ENCODE data around the gene PHACTR4. TPM values are rescaled to one million over a fixed set of nuclear protein-coding genes. Genes with fewer than 3 reads are reported as not detected.

Gene PHACTR4
- total and polyA plus RNA-seq, 11 donors: 13.6 to 30.5 (median 19.0) TPM

- Histone ChIP-seq H3K4me1 (peaks cover 6 to 50% (median 34%) of the 10 kb centered on the region in 12 donors), H3K9me3 (no peaks in the 10 kb centered on the region), H3K27me3 (no peaks in the 10 kb centered on the region), H3K27ac (peak overlapping the region in 11 of 12 donors; percentile 77 to 94 (median 86)), H3K36me3 (peaks cover 0 to 46% (median 40%) of the 10 kb centered on the region in 9 donors), H3K4me3 (peak overlapping the region; percentile 66 to 86 (median 78))
- TF ChIP-seq, protein P1, sequence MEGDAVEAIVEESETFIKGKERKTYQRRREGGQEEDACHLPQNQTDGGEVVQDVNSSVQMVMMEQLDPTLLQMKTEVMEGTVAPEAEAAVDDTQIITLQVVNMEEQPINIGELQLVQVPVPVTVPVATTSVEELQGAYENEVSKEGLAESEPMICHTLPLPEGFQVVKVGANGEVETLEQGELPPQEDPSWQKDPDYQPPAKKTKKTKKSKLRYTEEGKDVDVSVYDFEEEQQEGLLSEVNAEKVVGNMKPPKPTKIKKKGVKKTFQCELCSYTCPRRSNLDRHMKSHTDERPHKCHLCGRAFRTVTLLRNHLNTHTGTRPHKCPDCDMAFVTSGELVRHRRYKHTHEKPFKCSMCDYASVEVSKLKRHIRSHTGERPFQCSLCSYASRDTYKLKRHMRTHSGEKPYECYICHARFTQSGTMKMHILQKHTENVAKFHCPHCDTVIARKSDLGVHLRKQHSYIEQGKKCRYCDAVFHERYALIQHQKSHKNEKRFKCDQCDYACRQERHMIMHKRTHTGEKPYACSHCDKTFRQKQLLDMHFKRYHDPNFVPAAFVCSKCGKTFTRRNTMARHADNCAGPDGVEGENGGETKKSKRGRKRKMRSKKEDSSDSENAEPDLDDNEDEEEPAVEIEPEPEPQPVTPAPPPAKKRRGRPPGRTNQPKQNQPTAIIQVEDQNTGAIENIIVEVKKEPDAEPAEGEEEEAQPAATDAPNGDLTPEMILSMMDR (IDR thresholded peaks at IDR 0.05): no peak
- TF ChIP-seq POLR2A (IDR thresholded peaks at IDR 0.05): no peak
- DNase-seq: no peak
- intact Hi-C loops (cut with DNase I): loop anchor here in 2 of 10 donors (5.0 to 10.0 kb wide), 2 partner anchors 72 to 260 kb away; no protein-coding TSS in a partner anchor
- ATAC-seq: no peak
- 4 to 9% (median 7%) methylated on average over 14 of the region's 14 CpGs for WGBS, 4 donors
These were observed 137.3 kb downstream of the PHACTR4 start for GRCh38 chr1:28506907-28507246.

- peak overlapping the region in 9 of 12 donors; percentile 81 to 94 (median 87) for H3K27ac ChIP-seq
- TF ChIP-seq, protein P1 (IDR thresholded peaks at IDR 0.05): no peak
- no peak for TF ChIP-seq POLR2A (IDR thresholded peaks at IDR 0.05)
- H3K27me3 ChIP-seq: no peaks in the 10 kb centered on the region
- peaks cover 0 to 50% (median 44%) of the 10 kb centered on the region in 9 donors for H3K36me3 ChIP-seq
- intact Hi-C loops (cut with DNase I): loop anchor here in 2 of 10 donors (5.0 to 10.0 kb wide), 2 partner anchors 72 to 260 kb away; no protein-coding TSS in a partner anchor
- peak overlapping the region; percentile 66 to 86 (median 78) for H3K4me3 ChIP-seq
- ATAC-seq (no peak), DNase-seq (no peak)
- no peaks in the 10 kb centered on the region for H3K9me3 ChIP-seq
- WGBS, 4 donors: 9 to 11% (median 10%) methylated on average over 11 of the region's 11 CpGs
- H3K4me1 ChIP-seq: peaks cover 6 to 53% (median 34%) of the 10 kb centered on the region in 12 donors
These were observed 137.7 kb downstream of the PHACTR4 start for GRCh38 chr1:28507247-28507645.

GRCh38 chr1:28507646-28508434 is 138.3 kb downstream of the PHACTR4 start:
- ATAC-seq: no peak
- no peak for DNase-seq
- WGBS, 4 donors: 44 to 61% (median 52%) methylated on average over 10 of the region's 10 CpGs
- peak overlapping the region in 7 of 12 donors; percentile 81 to 94 (median 87) for H3K27ac ChIP-seq
- no peaks in the 10 kb centered on the region for H3K9me3 ChIP-seq
- H3K4me3 ChIP-seq: peak overlapping the region in 11 of 12 donors; percentile 66 to 86 (median 77)
- intact Hi-C loops (cut with DNase I): loop anchor here in 2 of 10 donors (5.0 to 10.0 kb wide), 2 partner anchors 73 to 261 kb away; no protein-coding TSS in a partner anchor
- H3K36me3 ChIP-seq: peaks cover 0 to 56% (median 50%) of the 10 kb centered on the region in 9 donors
- TF ChIP-seq POLR2A (IDR thresholded peaks at IDR 0.05): no peak
- H3K4me1 ChIP-seq: peaks cover 6 to 56% (median 34%) of the 10 kb centered on the region in 12 donors
- H3K27me3 ChIP-seq: no peaks in the 10 kb centered on the region

GRCh38 chr1:28508435-28508754 is 138.9 kb downstream of the PHACTR4 start:
- H3K4me1 ChIP-seq: peaks cover 6 to 56% (median 34%) of the 10 kb centered on the region in 12 donors
- H3K27ac ChIP-seq: peak overlapping the region in 2 of 12 donors; percentile 86 to 94
- TF ChIP-seq, protein P1 (IDR thresholded peaks at IDR 0.05): no peak
- TF ChIP-seq POLR2A (IDR thresholded peaks at IDR 0.05): no peak
- DNase-seq (no peak), ATAC-seq (no peak)
- H3K27me3 ChIP-seq: no peaks in the 10 kb centered on the region
- H3K4me3 ChIP-seq: peak overlapping the region in 5 of 12 donors; percentile 20 to 84 (median 69)
- WGBS, 4 donors: 39 to 47% (median 45%) methylated on average over 5 of the region's 5 CpGs
- intact Hi-C loops (cut with DNase I): loop anchor here in 2 of 10 donors (5.0 to 10.0 kb wide), 2 partner anchors 74 to 261 kb away; no protein-coding TSS in a partner anchor
- no peaks in the 10 kb centered on the region for H3K9me3 ChIP-seq
- peaks cover 0 to 61% (median 55%) of the 10 kb centered on the region in 9 donors for H3K36me3 ChIP-seq
